GM12873 (cell line): ENCODE data around the gene PRPF39.

Experiments used
- TF ChIP-seq, protein P1 (sequence below): IDR thresholded peaks from 2 replicates; pipeline ENCODE4 v1.5.1; 2012; ENCODE audit warnings: low read depth, mild to moderate bottlenecking, moderate library complexity, low read length, control low read depth; ENCODE audit not compliant: insufficient read depth; ENCODE audit errors: missing control alignments

Gene PRPF39

DNA sequence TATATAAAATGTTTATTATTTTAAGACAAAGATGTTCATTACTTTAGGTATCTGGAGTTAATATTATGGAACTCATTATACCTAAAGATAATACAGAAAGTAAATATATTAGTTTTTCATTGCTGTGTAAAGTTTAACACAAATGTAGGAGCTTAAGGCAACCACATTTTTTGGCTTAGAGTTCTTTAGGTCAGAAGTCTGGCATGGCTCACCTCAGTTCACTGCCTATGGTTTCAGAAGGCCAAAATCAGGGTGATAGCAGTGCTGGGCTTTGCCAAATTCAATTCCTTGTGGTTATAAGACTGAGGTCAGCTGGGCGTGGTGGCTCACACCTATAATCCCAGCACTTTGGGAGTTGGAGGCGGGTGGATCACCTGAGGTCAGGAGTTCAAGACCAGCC lies 35.5 kb upstream of the PRPF39 start:
- TF ChIP-seq, protein P1, sequence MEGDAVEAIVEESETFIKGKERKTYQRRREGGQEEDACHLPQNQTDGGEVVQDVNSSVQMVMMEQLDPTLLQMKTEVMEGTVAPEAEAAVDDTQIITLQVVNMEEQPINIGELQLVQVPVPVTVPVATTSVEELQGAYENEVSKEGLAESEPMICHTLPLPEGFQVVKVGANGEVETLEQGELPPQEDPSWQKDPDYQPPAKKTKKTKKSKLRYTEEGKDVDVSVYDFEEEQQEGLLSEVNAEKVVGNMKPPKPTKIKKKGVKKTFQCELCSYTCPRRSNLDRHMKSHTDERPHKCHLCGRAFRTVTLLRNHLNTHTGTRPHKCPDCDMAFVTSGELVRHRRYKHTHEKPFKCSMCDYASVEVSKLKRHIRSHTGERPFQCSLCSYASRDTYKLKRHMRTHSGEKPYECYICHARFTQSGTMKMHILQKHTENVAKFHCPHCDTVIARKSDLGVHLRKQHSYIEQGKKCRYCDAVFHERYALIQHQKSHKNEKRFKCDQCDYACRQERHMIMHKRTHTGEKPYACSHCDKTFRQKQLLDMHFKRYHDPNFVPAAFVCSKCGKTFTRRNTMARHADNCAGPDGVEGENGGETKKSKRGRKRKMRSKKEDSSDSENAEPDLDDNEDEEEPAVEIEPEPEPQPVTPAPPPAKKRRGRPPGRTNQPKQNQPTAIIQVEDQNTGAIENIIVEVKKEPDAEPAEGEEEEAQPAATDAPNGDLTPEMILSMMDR: no peak

DNA sequence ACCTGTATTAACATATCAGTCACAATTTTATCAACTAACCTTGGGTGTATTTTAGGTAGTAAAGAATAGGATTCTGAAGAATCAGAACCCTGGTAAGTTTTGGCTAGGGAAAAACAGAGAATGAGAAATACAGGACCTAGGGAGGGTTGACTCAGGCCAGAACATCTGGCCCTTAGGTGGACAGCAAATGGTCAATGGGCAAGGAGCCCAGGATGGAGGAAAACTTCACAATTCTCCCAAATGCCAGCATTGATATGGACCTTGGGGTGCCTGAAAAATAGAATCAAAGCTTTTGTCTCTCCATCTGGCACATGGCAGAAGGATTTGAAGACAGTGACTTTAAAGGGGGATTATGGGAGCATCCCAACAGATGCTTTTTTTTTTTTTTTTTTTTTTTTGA lies 32.7 kb upstream of the PRPF39 start:
- TF ChIP-seq, protein P1: no peak

DNA sequence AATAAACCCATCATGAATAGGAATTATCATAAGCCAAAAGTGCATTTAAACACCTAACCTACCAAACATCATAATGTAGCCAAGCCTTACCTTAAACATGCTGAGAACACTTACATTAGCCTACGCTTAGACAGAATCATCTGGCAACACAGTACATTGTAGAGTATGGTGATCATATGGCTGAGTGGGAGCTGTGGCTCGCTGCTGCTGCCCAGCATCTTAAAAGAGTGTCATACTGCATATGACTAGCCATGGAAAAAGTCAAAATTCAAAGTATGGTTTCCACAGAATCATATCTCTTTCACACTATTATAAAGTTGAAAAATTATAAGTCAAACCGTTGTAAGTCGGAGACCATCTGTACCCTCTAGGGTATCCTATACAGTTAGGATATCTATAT lies 32.0 kb upstream of the PRPF39 start:
- TF ChIP-seq, protein P1: no peak

DNA sequence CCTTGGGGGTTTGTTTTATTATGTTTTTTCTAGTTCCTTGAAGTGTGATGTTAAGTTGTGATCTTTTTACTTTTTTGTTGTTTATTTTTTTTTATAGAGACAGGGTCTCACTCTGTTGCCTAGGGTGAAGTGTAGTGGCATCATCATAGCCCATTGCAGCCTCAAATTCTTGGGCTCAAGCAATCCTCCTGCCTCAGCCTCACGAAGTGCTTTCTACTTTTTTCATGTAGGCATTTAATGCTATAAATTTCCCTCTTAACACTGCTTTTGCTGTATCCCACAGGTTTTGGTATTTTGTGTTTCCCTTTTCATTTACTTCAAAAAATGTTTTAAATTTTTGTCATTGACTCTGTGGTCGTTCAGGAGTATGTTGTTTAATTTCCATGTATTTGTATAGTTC lies 26.6 kb upstream of the PRPF39 start:
- TF ChIP-seq, protein P1: no peak

DNA sequence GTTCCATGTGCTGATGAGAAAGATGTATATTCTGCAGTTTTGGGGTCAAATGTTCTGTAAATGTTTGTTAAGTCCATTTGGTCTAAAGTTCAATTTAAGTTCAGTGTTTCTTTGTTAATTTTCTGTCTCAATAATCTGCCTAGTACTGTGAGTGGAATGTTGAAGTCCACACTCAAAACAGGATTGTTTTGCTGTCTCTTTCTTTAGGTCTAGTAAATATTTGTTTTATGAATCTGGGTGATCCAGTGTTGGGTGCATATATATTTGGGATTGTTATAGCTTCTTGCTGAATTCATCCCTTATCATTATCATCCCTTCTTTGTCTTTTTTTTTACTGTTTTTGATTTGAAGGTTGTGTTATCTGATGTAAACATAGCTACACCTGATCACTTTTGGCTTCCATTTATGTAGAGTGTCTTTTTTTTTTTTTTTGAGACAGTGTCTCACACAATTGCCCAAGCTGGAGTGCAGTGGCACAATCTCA lies 26.0 kb upstream of the PRPF39 start:
- TF ChIP-seq, protein P1: no peak

DNA sequence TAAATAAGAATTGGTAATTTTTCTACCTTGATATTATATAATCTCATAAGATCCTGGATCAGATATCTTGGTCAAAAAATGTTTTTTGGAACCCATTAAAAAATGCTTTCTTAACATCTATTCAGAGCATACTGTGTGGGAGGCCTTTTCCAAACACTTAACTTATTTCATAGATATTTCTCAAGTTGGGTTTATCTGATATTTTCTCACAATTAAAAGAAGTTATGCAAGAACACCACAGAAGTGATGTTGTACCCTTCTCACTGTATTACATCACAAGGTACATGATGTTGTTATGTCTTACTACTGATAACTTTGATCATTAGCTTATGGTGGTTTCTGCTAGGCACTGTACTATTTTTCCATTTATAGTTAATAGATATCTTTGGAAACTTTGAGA lies 23.4 kb upstream of the PRPF39 start:
- TF ChIP-seq, protein P1: no peak

DNA sequence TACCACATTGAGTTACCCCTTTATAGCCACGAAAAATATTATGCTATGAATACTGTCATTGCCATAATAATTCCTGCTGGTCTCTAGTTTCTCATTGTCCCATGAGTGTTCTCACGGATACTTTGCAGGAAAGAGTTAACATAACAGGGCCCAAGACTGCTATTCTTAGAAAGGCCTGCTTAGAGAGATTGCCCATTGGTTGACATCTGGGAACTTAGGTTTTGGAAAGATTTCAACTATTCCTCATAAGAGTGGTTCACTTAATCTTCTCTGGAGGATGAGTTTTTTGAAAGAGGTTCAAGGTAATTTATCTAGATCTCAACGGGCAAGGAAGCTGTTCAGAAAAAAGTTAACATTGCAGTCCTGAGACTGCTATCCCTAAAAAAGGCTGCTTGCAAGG lies 18.4 kb upstream of the PRPF39 start:
- TF ChIP-seq, protein P1: no peak
